ENCODE measurements around the gene NIT2.
"Not testable (repeated sequence)": the region's sequence is repeated elsewhere in the genome, so short reads cannot be mapped to it uniquely, and the experiment has no call there.

The NIT2 gene, protein sequence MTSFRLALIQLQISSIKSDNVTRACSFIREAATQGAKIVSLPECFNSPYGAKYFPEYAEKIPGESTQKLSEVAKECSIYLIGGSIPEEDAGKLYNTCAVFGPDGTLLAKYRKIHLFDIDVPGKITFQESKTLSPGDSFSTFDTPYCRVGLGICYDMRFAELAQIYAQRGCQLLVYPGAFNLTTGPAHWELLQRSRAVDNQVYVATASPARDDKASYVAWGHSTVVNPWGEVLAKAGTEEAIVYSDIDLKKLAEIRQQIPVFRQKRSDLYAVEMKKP

DNA sequence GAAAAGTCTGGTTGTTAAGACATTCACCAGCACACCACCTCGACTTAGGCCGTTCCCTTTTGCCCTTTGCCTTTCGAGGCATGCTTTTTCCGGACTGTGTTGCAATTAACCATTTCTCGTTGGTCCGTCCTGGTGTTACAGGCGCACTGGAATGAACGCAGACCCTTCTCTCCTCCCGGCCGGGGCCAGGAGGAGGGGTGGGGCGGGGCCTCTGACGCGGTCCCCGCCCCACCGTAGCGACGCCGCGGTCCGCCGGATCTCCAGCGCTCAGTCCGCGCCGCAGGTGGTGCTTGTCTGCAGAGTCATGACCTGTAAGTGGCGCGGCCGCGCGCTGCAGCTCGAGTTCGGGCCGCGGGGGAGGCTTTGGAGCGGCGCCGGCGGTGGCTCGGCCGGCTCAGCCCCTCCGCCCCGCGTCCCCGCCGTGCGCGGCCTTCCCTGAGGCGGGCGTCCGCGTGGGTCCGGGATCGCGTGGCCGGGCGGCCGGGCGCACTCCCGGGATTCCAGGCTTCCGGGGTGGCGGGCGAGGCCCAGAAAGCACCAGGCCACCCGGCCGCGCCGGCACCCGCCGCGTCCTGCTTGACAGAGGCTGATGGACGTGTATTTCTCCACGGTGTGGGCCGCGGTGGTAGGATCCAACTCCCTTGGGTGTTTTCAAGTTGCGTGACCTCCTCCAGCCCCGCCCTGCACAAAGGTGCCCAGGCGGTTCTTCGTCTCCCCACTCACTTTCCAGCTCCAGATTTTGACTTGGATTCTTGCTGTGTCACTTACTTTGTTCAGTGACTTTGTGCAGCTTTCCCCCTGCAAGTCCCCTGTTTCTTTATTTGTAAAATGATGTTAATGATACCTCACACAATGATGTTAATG is at the start of gene NIT2:
Gene NIT2 (plus strand): TSS at position 270 of the 864 bp plus-strand sequence. CDS start 35 bp downstream, at position 305.
- DNase-seq (ENCODE audit: low read depth), result peak; percentile 47

DNA sequence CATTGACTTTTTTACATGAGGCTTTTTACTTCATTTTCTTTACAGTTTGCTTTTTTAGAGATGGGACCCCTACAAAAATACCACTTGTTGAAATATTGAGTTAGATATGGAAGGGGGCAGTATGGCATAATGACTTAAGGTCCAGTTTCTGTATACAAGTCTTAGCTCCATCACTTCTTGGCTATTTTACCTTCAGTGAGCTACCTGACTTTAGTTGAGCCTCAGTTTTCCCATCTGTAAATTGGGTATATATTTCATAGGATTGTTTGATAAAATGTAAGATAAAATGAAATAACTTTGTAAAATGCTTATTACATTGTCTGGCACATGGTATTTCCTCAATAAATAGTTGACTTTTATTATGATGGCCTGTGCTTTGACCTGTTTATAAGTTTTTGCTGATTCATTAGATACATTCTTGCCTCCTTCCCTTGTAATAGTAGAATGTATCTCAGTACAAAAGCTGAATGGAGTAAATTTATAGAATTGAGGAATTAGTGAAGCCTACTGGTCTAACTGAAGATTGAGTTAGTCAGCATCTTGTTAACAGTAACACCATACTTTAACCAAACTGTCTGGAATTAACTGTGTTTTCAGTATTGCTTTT is 46.2 kb upstream of the NIT2 start:
- no peak for DNase-seq (ENCODE audit: low read depth)

DNA sequence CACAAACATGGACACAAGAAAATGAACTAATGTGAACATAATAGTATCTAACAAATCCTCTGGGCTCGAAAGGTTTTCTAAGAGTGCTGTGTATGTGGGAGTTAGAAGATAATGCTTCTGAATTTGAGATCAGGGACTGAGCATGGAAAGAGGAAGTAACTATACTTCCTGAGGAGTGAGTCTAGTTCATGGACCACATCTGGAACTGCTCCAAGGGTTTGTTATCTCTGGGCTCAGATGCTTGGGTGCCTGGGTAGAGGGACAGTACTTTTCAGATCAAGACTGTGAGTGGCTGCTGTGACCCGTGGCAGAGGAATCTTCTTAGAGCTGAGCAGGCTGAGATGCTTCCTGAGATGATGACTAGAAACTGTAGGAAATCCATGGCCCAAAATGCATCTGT is 45.2 kb upstream of the NIT2 start:
- DNase-seq (ENCODE audit: low read depth), result no peak

DNA sequence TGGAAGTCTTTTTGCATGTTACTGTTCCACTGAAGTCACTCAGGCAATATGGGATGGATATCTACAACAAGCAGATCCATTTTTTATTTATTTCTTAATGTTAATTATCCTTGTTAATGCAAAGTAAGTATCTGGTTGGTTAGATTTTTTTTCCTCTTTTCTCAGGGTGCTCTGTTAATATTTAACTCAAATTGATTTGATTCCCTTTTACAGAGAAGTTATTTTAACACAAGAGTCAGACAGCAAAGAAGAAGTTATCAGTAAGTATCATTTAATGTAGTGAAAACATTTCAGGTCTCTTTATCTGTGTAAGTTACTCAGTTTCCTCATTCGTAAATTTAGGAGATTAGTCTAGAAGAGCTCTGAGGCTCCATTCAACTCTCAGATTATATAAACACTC is 39.5 kb upstream of the NIT2 start:
- DNase-seq (ENCODE audit: low read depth), result no peak

DNA sequence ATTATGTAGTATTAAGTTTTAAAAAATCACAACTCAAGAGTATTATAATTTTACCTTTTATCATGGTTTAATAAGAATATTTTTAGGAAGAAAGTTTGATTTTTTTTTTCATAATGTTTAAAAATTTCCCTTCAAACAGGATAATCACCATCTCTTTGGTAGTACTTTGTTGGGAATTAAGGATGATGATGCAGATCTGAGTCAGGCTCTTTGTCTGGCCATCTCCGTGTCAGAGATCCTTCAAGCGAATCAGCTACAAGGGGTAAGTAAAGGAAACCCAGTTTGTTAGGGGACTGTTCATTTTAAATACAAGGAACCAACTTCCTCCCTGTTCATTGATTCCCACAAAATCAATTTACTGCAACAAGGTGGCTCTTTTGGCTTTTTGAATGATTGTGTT is 36.8 kb upstream of the NIT2 start:
- DNase-seq (ENCODE audit: low read depth), result no peak

DNA sequence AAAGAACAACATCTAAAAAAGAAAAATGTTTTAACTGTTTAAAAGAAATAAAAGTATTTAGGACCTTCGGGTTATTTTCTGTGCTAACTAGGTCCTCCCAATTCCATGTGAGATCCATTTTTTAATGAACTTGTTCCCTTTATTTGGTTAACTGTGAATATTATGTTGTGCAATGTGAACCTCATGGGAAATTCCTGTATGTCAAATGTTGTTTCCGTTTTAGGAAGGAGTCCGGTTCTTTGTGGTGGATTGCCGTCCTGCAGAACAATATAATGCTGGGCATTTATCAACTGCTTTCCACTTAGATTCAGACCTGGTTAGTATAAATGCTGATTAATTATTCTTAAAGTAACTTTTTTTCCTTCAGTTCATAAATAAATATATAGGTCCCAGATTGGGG is 35.5 kb upstream of the NIT2 start:
- no peak for DNase-seq (ENCODE audit: low read depth)

DNA sequence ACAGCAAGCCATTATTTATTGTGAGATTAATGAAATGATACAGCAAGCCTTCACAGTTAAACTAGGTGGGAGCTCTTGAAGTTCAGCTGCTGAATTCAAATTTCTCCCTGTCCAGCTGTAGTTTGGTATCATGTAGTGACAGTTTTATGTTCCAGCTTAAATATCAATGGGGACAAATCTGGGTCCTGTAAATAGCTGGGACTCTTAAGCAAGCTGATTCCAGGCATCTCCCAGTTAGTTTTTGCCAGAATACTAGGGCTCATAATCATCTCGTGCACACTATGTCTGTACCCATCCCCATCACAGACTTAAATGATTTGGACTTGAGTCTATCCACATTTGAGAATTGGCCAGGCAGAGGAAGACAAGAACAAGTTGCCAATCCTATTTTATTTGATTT is 27.9 kb upstream of the NIT2 start:
- no peak for DNase-seq (ENCODE audit: low read depth)

DNA sequence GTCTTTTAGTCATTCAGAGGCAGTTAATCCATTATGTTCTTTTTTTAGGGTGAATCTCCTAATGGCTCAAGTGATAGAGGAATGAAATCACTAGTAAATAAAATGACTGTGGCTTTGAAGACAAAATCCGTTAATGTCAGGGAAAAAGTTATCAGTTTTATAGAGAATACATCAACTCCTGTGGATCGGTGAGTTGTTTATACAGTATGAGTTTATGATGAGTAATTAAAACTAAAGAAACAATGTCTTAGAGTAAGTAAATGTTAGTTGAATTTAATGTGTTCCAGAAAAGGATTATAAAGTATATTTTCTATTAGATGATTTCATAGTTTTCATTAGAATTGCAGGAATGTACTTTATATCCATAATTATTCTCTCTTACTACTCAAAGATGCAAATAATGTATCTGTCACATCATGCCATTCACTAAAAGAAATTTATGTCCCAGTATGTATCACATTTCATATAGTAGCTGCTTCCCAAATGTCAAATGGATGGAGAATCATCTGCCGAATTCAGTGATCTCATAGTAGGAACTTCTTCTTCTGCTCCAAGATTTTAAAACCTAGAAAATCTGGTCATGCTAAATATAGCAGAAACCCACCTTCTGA is 24.1 kb upstream of the NIT2 start:
- DNase-seq (ENCODE audit: low read depth), result no peak

DNA sequence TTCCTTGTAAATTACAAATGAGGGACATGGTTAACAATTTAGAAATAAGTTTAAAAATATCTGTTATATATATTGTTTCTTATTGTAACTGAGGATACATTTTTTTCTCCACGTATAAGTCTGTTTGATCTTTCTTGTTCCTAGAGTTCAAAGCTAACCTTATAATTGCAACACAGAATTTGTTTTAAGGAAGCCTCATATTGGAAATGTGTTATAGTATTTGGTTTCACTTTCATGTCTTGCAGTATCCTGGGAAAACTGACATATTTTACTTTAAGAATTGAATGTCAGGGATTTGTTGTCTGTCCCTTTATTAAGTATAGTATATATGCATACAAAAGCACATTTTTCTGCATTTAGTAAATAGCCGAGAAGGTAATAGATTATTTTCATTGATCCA is 23.5 kb upstream of the NIT2 start:
- DNase-seq (ENCODE audit: low read depth), result no peak

DNA sequence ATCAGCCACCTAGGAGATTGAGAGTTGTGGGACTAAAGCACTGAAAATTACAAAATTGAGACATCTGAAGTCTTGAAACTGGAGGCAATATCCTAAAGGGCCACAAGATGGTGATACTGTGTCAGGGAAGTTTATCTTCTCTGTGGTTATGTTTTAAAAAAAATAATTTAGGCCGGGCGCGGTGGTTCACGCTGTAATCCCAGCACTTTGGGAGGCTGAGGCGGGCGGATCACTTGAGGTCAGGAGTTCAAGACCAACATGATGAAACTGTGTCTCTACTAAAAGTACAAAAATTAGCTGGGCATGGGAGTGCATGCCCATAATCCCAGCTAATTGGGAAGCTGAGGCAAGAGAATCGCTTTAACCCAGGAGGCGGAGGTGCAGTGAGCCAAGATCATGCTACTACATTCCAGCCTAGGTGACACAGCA is 17.9 kb upstream of the NIT2 start:
- no peak for DNase-seq (ENCODE audit: low read depth)

DNA sequence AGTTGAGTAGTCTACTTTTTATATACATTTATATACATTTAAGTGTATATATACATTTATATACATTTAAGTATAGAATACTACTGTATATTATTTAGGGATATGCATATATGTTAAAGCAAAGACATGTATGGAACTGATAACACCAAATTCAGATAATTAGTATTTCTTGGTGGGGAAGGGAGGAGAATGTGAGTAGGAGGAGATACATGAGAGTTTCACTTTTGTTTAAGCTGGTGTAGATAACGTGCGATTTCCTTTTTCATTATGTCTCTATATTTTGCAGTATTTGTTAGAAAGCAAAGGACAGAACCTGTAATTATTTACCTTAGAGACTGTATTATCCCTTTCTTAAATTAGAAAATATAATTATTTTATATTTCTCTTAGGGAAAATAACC is 16.6 kb upstream of the NIT2 start:
- no peak for DNase-seq (ENCODE audit: low read depth)

DNA sequence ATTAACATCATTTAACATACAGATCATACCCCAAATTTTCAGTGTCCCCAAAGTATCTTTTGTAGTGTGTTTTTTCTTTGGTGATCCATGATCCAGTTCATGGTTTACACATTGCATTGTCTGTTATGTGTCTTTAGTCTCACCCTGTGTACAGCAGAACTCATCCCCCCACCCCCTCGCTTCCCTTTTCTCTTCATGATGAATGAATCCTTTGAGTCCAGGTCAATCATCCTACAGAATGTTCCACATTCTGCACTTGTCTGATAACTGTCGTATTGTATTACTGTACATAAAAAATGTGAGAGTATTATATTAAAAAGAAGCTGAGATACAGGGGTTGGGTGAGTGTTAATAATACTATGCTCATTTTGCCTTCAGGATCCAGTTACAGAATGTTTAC is 14.6 kb upstream of the NIT2 start:
- no peak for DNase-seq (ENCODE audit: low read depth)

DNA sequence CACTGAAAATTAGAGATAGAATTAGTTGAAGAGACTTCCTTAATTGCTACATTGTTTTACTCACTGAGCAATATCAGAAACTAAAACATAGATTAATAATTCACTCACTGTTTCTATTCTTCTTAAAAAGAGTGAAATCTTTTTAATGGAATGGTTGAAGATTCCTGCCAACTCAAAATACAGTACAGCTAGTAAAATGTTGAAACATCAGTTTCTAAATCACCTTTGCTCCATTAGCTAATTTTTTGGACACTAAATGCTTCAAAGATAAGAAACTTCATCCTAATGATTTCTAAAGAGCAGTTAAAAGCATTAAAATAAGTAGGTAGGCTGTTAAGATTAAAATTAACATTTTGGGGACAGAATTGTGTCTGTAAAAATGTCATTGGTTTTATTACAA is 10.5 kb upstream of the NIT2 start:
- no peak for DNase-seq (ENCODE audit: low read depth)

DNA sequence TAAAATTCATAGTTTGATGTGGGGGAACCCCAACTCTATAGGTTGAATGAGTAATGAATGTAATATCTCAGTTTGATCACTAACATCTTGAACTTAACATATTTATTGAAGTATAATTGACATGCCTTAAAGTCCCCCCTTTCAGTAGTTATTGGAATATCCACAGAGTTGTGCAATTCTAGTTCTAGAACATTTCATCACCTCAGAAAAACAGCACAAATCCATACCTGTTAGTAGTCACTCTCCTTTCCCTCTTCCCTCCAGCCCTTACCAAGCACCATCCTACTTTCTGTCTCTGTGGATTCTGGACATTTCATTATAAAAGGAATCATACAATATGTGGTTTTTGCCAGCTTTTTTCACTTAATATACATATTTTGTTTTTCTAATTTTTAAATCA is 8.7 kb upstream of the NIT2 start:
- DNase-seq (ENCODE audit: low read depth), result no peak

DNA sequence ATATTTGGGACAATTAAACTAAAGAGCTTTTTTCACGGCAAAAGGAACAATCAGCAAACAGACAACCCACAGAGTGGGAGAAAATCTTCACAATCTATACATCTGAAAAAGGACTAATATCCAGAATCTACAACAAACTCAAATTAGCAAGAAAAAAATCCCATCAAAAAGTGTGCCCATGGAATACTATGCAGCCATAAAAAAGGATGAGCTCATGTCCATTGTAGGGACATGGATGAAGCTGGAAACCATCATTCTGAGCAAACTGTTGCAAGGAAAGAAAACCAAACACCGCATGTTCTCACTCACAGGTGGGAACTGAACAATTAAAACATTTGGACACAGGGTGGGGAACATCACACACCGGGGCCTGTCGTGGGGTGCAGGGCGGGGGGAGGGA is 7.2 kb upstream of the NIT2 start:
- DNase-seq (ENCODE audit: low read depth), result not testable (repeated sequence)

DNA sequence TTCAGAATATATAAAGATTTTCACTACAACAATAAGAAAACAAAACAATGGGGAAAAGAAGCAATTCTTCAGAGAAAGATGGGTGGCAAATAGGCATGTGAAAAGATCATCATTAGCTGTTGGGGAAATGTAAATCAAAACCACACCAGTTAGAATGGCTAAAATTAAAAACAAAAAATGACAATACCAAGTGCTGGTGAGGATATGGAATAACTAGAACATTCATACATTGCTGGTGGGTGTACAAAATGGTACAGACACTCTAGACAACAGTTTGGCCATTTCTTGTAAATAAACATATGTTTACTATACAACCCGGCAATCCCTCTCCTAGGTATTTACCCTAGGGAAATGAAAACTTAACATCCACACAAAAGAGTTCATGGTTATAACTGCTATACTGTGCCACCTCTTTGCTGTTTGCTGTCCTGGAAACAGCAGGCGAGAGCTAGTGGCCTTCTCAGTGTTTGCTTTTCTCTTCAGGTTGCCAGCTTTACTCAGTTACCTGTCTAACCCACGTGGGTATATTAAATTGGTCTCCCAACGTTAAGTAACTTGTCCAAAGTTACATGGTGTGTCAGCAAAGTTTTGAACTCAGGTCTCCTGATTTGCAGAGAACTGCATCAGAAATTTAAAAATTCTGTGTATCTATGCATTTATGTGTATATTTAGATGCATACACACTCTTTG is 4.6 kb upstream of the NIT2 start:
- DNase-seq (ENCODE audit: low read depth), result no peak

DNA sequence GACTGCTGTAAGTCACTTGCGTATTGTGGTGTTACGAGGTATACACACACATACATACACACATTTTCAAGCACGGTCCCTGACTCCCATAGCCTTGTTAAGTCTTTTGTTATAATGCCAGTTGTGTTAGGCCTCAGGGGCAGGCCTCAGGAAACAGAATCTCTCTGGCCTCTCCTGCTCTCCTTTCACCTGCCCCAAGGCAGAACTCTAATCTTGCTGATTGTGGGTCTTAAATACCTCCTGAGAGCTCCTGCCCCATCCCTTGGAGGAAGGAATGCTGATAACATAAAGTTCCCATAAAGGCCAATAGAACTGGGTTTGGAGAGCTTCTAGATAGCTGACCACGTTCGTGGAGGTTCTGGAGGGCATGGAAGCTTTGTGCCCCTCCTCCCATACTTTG is 3.9 kb upstream of the NIT2 start:
- DNase-seq (ENCODE audit: low read depth), result no peak

DNA sequence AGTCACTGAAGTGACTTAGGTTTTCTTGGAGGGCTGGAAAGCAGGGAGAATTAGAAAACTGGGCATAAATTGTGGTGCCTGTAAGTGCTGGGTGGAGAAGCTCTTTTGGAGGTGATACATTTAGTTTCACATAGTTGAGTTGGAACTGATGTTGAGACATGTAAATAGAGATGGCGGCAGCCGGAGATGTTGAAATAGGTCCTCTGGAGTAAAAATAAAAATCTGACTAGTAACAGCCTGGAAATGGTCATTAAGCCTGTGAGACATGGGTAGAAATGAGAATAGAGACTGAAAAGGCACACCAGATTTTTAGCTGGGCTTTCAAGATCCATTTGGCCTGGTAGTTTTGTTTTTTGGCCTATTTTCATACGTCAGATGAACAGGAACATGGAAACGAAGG is 2.9 kb upstream of the NIT2 start:
- no peak for DNase-seq (ENCODE audit: low read depth)

DNA sequence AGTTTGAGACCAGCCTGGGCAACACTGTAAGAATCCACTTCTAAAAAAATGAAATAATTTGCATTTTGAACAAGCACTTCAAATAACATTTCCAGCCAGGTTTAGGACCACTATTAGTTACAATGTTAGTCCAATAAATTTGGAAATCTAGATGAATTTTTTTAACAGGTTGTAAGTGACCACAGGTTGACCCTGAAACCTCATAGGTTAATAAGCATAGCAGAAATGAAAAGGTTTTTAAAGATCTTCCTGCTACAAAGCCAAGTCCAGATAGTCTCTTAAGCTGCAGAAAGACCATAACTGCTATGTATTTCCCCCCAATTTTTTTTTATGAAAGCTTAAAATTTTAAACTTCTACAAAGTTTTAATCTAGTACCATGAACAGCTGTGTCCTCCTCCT is 1.5 kb upstream of the NIT2 start:
- DNase-seq (ENCODE audit: low read depth), result no peak

DNA sequence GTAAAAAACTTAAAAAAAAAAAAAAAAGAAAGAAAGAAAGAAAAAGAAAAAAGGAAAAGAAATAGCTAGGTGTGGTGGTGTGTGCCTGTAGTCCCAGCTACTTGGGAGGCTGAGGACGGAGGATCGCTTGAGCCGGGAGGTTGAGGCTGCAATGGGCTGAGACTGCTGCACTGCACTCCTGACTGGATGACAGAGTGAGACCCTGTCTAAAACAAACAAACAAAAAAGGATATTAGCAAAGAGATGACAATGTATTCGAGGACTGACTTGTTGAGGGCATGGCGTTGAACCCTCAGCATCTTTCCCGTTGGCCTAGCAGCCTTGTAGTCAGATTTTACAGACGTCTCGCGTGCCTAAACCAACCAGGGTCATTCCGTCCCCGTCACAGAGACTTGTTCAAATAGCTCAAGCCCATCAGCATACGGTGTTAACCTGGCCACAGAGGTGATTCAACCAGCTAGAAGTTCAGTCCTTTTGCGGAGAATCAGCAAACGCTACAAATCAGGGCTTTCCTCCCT is 528 bp upstream of the NIT2 start:
- DNase-seq (ENCODE audit: low read depth), result no peak

DNA sequence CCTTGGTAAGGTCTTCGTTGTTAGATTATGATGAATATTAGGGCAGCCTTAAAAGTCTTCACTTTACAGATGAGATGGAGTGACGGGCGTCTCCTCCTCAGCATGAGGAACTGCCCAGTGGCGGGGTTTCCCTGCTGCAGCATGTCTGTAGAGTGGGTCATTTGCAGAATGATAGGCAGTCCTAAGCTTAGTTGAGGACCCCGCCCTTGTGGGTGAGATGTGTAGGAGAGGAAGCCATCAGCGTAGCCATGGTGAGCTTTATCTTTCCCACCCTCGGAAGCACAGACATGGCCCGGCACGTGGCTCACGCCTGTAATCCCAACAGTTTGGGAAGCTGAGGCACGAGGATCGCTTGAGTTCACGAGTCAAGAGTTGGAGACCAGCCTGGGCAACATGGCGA is 877 bp downstream of the NIT2 start:
- DNase-seq (ENCODE audit: low read depth), result no peak

DNA sequence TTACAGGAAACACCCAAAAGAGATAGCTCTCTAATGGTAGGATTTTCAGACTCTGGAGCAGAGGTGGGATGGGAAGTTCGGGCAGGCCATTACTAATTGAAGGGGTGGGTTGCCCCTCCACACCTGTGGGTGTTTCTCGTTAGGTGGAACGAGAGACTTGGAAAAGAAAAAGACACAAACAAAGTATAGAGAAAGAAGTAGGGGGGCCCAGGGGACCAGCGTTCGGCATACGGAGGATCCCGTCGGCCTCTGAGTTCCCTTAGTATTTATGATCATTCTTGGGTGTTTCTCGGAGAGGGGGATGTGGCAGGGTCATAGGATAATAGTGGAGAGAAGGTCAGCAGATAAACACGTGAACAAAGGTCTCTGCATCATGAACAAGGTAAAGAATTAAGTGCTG is 1.7 kb downstream of the NIT2 start:
- not testable (repeated sequence) for DNase-seq (ENCODE audit: low read depth)
